GM21576 (cell line): ENCODE results near the gene ZNF415.
"Not testable (repeated sequence)": the region's sequence is repeated elsewhere in the genome, so short reads cannot be mapped to it uniquely, and the experiment has no call there.

Experiments used
- ATAC-seq: cut with Tn5 transposase; IDR thresholded peaks from one replicate; pipeline ENCODE4 v1.9.1; 2021; ENCODE audit warnings: mild to moderate bottlenecking, moderate library complexity; ENCODE audit not compliant: unreplicated experiment

Gene ZNF415

DNA sequence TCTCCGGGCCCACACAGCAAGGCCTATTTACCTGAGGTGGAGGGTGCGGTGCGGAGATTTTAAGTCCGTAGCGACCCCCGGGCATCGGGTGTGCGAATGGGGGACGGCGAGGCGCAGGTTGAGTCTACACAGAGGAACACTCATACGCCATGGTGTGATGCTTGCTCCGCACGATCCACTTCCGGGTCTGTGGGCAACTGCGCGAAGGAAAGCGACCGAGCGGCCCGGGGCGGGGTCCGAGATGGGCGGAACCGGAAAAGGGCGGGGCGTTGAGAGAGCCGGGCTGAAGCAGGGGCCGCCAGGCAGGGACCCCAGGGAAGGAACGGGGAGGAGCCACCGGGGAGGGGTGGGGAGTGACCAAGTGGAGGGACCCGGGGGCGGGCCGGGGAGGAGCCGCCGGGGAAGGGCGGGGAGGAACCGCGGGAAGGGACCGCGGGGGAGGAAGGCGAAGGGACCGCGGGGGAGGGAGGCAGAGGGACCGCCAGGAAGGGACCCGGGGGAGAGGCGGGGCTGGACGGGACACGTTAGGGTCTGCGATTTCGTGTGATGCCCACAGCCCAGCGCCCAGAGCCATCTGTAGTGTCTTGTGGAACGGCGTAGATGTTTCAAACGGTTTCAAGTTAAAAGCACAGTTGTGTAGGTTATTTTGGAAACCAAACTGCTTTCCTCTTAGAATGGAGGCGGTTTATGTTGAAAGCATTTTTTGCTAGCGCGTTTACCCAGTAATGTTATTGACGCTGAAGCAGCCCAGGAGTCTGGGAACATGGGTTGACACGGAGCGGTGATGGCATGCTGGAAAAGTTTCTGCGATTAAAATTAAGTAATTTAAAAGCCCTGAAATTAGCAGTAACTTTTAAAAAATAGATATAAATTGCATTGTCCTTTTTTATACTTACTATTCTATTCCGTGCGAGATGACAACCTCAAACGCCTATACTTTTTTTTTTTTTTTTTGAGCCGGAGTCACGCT lies 29.2 kb downstream of the ZNF415 start, which contains the start of gene ZNF160:
TSS of gene ZNF160 (minus strand) at position 189 of the 970 bp plus-strand sequence. CDS start 17,146 bp downstream, outside the sequence.
- peak; percentile 91 for ATAC-seq

DNA sequence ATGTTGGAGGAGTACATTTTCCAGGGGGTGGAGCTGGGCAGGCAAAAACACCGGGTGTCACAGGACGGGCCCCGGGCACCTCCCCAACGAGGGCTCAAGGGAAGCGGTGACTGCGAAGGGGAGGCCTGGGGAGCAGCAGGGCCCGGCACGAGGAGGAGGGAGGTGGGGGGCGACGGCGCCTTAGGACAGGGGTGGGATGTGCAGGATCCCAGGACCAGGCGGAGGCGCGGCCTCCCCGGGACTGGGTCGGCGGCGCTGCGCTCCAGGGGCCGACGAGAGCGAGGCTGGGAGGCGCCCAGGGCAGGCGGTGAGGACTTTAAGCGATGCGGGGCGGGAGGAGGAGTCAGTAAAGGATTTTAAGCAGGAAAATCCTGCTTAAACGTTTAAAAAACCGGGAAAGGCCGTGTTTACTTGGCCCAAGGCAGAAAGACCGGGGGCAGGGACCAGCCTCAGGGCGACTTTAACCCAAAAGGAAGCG lies 29.9 kb downstream of the ZNF415 start:
- ATAC-seq = peak; percentile 17

DNA sequence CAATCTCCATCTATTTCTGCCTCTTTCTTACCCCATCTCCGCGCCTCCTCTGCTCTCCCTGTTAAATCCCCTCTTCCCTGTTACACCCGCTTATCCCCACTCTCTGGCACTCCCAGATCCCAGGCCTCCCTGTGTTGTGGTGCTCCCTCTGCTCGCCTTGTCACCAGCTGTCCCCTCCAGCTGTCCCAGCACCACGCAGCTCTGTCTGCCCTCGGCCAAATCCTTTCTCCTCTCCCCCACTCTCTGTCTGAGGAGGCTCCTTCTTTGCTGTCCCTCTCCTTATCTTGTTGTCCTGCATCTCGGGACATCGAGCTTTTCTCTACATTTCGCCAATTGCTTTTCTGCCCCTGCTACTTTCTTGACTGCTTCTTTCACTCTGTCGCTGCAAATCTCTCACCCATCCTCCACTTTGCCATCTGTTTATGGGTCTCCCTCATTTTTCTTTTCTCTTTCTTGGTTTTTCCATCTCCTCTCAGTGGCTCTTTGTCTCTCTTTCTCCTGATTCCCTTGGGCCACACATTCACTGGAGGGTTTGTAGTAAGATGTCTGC lies 30.4 kb downstream of the ZNF415 start:
- no peak for ATAC-seq

DNA sequence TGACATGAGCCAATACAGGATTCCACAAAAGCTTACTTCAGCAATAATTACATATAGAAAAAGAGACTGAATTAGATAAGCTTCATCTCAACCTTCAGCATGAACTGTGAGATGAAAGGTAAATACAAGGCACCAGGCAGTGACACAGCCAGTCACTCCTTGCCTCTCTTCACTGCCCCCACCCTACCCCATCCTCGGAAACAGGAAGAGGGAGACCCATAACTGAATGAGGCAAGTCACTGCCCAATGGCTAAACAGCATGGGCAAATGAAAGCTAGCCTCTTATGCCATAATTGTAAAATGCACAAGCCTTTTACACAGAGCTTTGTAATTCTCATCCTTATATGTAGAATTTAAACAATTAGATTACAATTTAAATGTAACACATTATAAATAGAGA lies 31.2 kb downstream of the ZNF415 start:
- ATAC-seq = no peak

DNA sequence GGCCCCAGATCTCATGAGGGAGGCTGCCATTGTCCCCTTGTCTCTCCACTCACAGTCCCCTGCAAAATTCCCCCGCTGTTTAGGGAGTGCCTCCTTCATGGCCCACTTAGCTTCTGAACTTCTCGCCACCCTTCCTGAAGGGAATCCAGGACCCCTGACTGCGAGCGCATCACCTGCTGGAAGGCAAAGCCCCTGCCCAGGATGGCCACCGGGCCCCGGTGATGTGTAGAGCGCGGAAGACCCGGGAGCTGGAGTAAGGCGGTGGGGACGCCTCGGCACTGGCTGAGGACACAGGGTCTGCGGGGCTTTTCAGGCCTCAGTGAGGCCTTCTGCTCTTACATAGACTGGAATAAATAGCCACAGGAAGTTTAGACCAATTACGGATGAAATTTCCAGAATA lies 34.1 kb downstream of the ZNF415 start:
- ATAC-seq = not testable (repeated sequence)

DNA sequence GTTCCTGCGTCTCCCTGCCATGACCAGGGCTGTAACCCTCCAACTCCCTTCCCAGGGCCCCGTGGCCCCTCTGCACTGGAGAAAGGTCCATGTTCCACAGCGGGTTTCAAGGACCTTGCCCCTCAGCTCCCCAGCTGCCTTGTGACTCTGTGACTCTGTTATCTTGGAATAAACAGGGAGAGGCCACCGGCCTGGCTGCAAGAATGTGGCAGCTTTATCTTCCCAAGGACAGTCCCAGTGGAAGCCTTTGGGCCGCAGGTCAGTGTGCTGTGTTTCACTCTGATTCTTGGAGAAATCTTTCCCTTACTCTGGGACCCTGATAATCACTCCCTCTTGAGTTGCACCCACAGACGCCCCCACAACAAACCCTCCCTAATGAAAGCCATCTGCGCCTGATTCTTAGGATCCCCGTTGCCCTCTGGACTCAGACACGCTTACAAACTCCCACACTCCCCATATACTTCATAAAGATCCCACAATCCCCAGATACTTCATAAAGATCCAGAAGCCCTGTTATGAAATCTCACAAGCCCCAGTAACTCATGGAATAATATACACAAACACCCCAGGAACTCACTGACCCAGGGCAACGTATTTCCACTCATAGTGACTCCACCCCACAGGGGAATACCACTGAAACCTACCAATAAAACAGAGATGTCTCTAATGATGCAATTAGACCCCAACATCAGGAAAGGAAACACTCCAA lies 35.6 kb downstream of the ZNF415 start:
- not testable (repeated sequence) for ATAC-seq

DNA sequence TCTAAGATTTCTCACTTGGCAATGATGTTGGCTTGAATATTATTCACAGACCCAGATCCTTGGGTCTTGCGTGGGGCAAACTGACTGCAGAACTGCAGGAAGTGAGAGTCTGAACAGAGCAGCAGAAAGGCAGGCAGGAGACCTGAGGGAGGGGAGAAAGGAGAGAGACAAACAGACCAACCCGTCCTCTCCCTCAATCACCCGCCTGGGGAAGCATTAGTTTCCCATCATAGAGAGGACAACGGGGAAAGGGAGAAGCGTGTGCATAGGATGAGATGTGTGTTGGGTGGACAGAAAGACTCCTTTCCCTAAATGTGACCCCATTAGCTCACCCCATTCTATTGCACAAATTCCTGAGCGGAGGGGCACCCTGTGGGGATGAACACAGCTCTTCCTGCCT lies 36.1 kb downstream of the ZNF415 start:
- not testable (repeated sequence) for ATAC-seq

DNA sequence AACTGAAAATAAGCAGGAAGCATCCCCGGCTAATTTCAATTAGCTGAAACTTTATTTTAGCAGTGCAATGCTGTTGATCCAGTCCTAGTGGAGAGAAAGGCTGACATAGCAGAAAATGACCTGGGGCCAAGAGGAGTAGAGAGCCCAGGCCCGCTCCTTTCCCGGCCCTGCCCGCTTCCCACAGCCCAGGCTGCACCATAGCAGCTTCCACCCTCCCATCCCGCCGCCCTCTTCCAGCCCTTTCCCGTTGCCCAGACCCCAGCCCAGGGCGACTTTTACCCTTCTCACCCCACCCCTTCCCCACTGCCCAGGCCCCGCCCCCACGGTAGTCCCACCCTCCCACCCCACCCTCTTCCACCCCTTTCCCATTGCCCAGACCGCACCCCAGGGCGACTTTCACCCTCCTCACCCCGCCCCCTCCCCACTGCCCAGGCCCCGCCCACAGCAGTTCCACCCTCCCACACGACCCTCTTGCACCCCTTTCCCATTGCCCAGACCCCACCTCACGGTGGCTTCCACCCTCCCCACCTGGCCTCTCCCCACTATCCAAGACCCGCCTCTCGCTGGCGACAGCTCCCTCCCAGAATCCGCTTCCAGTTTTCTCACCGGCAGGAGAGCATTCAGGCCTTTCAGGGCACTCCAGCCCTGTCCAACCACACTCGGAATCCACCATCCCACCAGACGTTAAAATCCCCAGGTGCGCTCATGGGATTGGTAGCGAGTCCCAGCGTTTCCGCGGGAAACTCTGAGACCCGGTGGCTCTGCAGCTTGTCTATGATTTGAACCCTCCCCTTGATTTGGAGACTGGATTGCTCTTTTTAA lies 37.7 kb downstream of the ZNF415 start:
- ATAC-seq = no peak

DNA sequence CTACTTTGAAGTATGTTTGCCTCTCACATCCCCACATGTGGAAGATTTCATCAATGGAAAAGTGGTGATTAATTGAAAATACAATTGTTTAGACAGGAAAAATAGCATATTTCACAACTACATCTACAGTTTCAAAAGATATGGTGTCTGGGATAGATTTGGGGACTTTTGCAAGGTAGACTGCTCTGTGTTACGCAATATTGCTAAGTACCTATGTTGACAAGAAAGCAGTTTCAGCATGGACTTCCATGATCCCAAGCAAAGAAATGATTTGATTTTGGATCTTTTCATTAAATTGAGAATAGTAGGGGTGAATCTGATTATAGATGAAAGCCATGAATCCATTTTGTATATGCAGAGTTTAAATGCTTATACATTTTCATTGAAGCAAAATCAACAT lies 40.0 kb downstream of the ZNF415 start:
- no peak for ATAC-seq

DNA sequence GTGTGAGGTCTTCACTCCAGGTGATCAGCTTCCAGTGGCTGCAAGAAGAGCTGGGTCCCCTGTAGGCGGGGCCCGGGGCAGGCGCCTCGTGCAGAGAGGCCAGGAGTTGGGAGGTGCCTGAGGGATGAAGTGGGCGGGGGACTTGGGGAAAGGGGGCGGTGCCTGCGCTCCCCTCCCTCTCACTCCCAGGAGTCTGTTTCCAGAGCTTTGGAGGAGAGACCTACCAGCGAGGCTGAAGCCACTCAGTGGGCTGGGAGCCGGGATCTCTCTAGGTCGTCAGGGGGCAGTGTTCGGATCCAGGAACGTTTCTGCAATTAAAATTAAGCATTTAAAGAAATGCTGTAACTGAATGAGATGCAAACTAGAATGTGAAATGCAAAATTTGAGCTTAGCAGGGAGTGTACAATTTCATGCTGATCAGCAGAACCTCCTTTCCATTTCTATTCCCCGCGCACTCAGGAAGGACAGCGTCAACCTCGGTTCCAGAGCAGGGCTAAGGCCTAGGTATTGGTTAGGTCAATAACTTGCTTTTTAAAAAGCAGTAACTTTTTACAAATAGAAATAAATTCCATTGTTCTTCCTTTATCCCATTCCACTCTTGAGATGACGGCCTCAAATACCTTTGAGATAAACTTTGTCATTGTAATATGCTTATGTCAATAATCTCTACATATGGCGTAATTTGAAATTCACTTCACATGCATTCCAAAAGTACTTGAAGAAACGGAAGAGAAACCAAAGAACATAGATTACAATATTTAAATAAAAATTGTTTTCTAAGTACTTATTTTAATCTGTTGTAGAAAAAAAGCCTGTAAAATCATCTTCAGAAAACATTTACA lies 41.1 kb downstream of the ZNF415 start:
- no peak for ATAC-seq

DNA sequence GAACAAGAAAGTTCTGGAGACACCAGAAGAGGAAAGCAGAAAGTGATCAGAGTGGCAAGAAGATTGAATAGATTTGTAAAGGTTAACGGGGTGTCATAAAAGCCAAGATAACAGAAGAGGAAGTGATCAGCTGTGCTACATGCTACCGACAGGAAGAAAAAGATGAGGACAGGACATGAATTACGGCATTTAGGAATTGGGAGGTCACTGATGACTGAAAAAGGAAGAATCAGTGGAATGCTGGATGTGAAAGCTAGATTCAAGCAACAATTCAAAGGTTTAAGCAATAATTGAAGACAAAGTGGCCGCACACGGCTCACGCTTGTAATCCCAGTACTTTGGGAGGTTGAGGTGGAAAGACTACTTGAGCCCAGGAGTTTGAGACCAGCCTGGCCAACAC lies 44.6 kb downstream of the ZNF415 start:
- ATAC-seq = no peak

DNA sequence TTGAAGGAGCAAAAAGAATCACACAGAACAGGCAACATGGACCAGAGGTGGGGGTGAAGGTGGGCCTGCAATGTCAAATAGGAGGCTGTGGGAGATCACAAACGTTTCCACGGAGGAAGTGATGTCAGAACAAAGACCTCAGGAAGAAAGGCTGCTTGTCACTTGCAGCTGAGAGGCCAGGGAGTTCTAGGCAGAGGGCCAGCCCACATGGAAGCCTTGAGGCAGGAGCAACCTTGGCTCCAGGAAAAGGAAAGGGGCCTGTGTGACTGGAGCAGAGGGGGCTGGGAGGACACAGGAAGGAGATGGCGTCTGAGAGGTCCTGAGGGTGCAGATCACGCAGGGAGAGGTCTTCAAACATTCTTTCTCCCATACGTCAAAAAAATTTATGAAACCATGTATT lies 45.8 kb downstream of the ZNF415 start:
- ATAC-seq = no peak

DNA sequence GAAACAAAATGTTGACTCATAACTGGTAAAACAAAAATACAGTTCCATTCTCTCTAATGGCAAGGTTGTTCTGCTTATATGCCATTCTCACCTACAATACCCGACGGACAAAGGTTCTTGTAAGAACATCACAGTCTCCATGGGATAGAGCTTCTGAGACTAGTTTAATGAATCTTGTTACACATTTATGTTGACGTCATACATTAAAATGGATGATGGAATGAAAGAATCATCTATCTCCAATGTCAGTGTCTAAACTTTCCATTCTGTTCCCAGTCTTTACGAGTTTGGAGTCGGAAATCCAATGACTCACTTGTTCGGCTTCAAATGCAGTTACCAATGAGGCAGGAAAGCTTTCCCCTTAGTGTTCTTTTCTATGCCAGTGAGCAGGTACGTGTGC lies 47.2 kb downstream of the ZNF415 start:
- no peak for ATAC-seq

DNA sequence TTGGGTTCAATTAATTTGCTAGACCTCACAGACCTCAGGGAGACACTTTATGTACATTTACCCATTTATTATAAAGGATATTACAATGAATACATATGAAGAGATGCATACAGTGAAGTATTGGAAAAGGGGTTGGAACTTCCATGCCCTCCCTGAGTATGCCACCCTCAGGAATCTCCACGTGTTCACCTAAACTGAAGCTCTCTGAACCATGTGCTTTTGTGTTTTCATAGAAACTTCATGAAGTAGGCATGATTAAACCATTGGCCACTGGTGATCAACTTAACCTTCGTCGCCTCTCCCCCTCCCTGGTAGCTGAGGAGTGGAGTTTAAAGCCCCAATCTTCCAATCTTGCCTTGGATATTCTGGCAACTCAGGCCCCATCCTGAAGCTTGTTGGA lies 49.8 kb downstream of the ZNF415 start:
- ATAC-seq = no peak

DNA sequence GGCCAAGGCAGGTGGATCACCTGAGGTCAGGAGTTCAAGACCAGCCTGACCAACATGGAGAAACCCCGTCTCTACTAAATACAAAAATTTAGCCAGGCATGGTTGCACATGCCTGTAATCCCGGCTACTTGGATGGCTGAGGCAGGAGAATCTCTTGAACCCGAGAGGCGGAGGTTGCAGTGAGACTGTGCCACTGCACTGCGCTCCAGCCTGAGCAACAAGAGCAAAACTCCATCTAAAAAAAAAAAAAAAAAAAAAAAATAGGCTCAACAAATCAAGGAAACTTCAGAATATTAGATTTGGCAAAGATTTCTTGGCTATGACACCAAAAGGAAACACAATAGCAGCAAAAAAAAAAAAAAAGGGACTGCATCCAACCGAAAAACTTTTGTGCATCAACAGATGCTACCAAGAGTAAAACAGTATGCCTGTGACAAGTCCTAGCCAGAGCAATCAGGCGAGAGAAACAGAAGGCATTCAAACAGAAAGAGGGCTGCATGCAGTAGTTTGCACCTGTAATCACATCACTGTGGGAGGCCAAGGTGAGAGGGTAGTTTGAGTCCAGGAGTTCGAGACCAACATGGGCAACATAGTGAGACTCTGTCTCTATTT lies 53.3 kb downstream of the ZNF415 start:
- no peak for ATAC-seq

DNA sequence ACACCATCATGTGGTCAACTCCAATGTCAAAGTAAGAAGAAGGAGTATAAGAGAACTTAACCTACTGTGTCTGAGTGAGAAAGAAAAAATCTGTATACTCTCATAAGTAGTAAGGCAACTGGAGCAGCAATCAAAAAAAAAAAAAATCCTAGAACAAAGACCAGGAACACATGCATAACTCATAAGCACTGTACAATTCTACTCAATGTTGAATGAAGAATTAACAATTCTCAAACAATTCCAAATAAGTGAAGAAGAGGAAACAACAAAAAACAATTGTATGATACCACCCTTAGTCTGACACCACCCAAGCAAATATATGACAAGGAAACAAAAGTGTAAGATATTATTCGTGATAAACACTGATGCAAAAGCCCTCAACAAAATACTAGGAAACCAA lies 54.0 kb downstream of the ZNF415 start:
- ATAC-seq = no peak

DNA sequence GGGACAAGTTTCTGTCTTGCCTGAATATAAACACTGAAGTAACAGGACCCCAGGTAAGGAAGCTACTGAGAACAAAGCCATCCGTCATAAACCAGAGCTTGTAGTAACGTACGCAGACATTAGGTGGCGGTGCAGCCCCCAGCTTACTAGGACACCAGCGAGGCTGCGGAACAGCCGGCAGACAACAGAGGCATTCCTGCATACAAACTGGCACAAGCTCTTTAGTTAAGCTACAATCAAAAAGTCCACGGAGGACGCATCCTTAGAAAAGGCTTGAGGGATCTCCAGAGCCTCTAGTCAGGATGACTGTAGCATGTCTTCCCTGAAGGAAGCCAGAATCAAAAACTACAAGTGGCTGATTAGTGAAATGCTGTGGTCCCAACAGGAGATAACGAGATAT lies 55.7 kb downstream of the ZNF415 start:
- no peak for ATAC-seq

DNA sequence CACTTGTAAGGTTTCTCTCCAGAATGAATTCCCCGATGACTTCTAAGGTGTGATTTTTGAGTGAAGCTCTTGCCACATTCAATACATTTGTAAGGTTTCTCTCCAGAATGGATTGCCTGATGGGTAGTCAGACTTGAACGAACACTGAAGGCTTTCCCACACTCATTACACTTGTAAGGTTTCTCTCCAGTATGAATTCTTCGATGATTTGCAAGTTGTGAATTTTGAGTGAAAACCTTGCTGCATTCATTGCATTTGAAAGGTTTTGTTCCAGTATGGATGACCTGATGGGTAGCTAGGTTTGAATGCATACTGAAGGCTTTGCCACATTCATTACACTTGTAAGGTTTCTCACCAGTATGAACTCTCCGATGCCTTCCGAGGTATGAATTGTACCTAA lies 63.9 kb downstream of the ZNF415 start:
- no peak for ATAC-seq

DNA sequence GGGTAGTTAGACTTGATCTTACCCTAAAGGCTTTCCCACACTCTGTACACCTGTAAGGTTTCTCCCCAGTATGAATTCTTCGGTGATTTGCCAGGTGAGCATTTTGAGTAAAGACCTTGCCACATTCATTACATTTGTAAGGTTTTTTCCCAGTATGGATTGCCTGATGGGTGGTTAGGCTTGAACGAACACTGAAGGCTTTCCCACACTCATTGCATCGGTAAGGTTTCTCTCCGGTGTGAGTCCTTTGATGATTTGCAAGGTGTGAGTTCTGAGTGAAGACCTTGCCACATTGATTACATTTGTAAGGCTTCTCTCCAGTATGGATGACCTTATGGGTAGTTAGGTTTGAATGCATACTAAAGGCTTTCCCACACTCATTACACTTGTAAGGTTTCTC lies 64.5 kb downstream of the ZNF415 start:
- no peak for ATAC-seq
